Measurements from ENCODE around the gene BACH1. TPM values are rescaled to one million over a fixed set of nuclear protein-coding genes. Genes with fewer than 3 reads are reported as not detected.

BACH1 gene
- total RNA-seq, 1 donor from 2014 or later: 34.2 TPM

DNA sequence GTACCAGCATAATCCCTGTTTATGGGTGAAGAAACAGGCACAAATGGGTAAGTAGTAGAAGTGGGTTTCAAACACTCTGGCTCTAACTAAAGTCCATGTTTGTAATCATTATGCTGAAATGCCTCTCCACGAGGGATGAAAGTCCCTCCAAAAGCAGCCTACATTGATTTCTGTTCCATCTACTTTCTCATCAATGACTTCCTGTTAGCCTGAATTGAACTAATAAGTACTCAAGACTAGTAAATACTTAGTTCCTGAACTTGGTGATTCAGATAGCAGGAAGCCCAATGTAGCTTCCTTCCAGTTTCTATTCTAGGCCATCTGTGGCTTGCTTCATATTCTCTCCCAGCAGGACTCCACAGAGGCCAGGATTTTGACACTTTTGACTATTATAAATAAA, 11.3 kb upstream of the BACH1 start:
- ATAC-seq (ENCODE audit: poor library complexity) (peak; percentile 62), DNase-seq (no peak)
- intact Hi-C loops (cut with DNase I): no loop called here

- intact Hi-C loops (cut with DNase I): no loop called here
- no peak for ATAC-seq (ENCODE audit: poor library complexity)
These were observed 10.5 kb upstream of the BACH1 start for GRCh38 chr21:29288239-29288638.

DNA sequence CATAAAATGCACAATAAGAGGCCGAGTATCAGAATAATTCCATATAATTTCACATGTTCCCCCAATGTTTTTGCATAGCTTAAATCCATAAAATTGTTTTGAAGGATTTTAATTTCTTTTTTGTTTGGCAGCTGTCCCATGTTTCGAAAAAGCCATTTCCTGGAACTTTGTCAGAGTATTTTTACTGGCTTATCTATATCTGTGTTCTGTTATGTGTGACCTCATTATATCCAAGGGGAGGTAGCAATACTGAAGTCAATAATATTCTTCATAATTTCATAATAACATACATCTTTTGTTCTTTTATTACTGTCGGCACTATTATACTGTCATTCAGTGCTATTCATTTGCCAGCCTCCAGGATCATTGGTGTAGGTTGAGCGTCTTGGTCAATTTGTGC, 9.4 kb upstream of the BACH1 start:
- DNase-seq (no peak), ATAC-seq (ENCODE audit: poor library complexity) (no peak)
- intact Hi-C loops (cut with DNase I): no loop called here

More at GRCh38 chr21:29288239-29288638, 10.5 kb upstream of the BACH1 start:
- no peak for DNase-seq

DNA sequence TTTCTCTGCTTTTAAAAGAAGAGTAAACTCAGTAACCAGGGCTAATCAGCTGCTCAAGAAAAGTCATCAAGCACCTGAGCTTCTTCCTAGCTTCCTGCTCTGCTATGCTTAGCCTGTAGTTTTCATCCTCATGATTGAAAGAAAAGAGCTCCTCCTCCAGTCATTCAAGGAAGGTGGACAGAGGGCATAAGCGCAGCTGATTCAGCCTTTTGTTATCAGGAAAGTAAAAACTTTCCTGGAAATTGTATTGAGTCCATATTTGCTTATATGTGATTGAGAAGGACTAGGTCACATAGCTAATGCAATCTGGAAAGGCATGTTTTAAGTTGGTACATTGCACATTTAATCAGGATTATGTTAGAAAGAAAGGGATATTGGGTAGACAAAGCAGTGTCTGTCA, 8.5 kb upstream of the BACH1 start:
- ATAC-seq (ENCODE audit: poor library complexity) (no peak), DNase-seq (no peak)
- intact Hi-C loops (cut with DNase I): no loop called here

GRCh38 chr21:29293495-29293894, 5.2 kb upstream of the BACH1 start:
- ATAC-seq (ENCODE audit: poor library complexity): no peak
- no peak for DNase-seq
- intact Hi-C loops (cut with DNase I): no loop called here

DNA sequence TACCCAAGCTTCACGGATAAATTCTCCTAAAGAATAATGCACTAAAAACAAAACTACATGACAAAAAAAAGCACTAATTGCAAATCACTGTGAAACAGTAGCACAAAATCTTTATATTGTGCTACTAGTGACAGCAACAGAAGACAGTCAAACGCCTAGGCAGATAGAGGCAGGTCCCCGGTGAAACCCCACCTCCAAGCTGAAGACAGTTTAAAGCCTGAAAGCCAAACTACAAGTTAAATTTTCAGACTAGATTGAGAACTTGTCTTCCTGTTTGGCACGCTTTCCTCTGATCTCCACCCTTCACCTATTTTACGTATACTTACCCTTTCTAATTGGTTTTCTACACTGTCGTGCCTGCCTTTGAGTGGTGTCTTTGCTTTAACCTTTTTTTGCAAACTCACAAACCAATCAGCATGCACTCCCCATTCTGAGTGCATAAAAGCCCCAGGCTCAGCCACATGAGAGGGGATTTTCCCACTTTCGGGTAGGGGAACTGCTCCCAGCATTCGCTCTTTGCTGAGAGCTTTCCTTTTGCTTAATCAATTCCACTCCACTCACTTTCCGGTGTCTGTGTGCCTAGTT, 3.6 kb upstream of the BACH1 start:
- ATAC-seq (ENCODE audit: poor library complexity): no peak

GRCh38 chr21:29296446-29296845, 2.3 kb upstream of the BACH1 start:
- intact Hi-C loops (cut with DNase I): no loop called here

More for the DNA sequence above, 3.6 kb upstream of the BACH1 start:
- no peak for DNase-seq
- intact Hi-C loops (cut with DNase I): no loop called here

DNA sequence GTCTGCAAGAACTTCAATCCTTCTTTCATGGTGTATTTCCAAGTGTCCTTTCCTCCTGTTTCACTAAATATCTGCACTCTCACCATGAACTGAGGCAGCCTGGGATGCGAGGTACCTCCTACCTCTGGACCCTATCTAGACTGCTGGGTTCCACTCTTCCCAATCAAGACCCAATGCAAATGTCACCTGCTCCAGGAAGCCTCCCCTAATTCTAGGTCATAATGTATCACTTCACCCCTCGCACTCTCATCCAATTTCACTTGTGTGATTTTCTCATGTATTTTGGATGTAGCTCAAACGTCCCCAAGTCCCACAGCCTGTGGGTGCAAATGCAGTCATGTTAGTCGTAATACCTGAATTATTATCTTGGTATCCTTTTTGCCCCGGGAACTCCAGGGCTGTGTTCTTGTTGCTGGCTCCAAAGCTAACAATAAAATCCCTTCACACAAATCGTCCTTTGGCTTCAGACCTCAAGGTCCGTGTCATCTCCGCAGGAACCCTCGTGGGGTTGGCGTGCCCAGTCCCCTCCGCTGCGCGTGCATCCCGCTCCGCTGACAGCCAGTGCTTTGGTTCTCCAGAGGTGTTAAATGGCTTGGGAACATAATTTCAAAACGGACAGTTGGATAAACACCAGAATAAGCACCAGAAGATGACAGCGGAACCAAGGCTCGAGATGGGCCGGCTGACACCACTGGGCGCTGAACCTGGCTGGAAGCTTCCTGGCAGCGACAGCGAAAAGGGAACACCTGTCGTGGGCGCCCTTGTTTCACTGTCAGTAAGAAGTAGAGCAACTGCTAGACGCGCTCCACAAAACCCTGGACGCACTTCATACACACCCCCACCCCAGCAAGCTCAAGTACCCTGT, 1.0 kb upstream of the BACH1 start:
- intact Hi-C loops (cut with DNase I): no loop called here
- ATAC-seq (ENCODE audit: poor library complexity) (no peak), DNase-seq (no peak)

More at GRCh38 chr21:29296446-29296845, 2.3 kb upstream of the BACH1 start:
- ATAC-seq (ENCODE audit: poor library complexity) (no peak), DNase-seq (no peak)

DNA sequence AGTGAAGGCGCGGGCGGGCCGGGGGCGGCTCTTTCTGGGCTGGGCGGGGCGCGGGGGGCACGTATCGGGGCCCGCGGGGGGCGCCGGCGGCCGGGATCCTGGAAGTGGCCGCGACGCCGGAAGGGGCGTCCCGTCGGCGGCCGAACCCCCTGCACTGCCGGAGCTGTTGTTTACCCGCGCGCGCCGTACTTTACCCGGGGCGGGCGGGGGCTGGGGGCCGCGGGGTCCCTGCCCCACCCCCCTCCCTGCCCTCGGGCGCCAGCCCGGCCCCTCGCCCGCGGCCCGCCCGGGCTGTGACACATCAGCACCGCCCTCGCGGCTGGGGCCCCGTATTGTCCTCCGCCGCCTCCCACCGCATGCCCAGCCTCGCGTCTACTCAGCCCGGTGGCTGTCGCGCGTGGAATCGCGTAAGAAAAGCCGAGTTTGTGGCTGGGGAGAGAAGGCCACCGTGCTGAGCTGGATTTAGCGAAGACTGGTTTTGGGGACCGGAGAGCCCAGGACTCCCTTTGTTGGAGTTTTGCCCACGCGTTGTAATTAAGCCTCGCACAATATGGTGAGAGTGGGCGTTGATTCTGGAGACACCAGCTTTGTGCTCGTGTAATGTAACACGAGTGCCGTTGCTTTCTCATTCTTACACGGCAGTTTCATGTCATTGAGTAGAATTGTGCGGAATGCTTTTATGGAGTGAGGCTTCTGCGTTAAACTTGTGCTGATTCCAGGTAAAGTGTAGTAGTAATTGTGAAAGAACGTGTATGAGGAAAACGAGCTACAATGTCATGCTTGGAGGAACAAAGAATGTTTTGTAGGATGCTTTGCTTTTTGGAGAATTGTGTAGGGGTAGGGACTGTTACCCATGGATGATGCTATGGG, 559 bp downstream of the BACH1 start:
- peak; percentile 70 for ATAC-seq (ENCODE audit: poor library complexity)
- DNase-seq: peak; percentile 80
- intact Hi-C loops (cut with DNase I): no loop called here

- DNase-seq: peak; percentile 73
- ATAC-seq (ENCODE audit: poor library complexity): peak; percentile 24
- intact Hi-C loops (cut with DNase I): no loop called here
These were observed 1.4 kb downstream of the BACH1 start for GRCh38 chr21:29299916-29300806.

DNA sequence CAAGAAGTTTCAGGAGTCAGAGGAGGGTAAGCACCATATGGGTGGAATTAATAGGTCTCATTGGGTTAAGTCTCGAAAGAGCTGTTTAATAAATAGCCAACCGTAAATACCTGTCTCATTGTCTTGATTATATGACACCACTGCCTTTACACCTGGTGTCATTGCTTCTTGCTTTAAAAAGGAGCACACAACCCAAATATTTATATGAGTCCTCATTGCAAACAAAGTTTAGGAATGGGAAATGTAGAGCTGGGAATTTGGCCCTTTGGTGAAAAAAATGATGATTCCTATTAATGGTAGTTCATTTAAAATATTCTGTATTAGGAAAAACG, 2.1 kb downstream of the BACH1 start:
- no peak for DNase-seq
- intact Hi-C loops (cut with DNase I): no loop called here
- no peak for ATAC-seq (ENCODE audit: poor library complexity)

DNA sequence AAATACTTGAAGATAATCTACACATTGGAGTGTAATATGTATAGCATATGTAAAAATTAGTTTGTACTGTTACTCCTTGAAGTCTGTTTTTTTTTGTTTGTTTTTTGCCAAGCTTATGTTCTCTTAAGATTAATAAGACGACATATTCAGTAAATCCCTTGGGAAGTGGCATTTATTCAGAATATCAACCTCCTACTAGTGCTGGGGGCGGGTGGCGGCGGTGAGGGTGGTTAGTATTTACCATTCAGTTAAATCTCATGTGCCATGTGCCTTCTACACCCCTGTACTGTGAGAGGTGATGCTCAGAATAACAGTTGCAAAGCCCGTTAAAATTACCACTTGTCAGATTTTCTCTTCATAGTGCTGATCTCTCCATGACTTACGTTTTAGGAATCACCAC, 3.0 kb downstream of the BACH1 start:
- intact Hi-C loops (cut with DNase I): no loop called here
- ATAC-seq (ENCODE audit: poor library complexity) (no peak), DNase-seq (no peak)

DNA sequence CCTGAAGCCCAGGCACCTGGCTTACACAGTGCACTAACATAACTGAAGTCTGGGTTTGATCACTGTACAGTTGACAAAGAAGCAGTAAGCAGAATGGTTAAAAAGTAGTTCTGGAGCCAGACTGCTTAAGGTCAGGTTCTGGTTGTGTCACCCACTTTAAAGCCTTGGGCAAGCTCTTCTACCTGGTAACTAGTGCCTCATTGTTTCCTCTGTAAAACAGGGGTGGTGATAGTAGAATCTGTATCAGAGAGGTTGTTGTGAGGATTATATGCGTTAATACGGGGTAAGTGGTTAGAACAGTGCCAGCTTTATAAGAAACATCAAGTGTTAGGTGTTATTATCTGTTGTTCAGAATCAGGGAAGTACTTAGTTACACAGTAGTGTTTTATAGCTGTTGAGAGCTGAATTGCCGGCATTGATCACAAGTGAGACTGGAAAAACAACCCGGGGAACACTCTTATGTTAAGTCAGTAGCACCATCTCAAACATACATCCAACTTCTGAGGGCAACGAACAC, 3.7 kb downstream of the BACH1 start:
- intact Hi-C loops (cut with DNase I): no loop called here
- DNase-seq (no peak), ATAC-seq (ENCODE audit: poor library complexity) (no peak)

GRCh38 chr21:29303288-29303687, 4.6 kb downstream of the BACH1 start:
- intact Hi-C loops (cut with DNase I): no loop called here
- ATAC-seq (ENCODE audit: poor library complexity): no peak

GRCh38 chr21:29304597-29304996, 5.9 kb downstream of the BACH1 start:
- ATAC-seq (ENCODE audit: poor library complexity) (no peak), DNase-seq (no peak)
- intact Hi-C loops (cut with DNase I): no loop called here

More at GRCh38 chr21:29303288-29303687, 4.6 kb downstream of the BACH1 start:
- no peak for DNase-seq

DNA sequence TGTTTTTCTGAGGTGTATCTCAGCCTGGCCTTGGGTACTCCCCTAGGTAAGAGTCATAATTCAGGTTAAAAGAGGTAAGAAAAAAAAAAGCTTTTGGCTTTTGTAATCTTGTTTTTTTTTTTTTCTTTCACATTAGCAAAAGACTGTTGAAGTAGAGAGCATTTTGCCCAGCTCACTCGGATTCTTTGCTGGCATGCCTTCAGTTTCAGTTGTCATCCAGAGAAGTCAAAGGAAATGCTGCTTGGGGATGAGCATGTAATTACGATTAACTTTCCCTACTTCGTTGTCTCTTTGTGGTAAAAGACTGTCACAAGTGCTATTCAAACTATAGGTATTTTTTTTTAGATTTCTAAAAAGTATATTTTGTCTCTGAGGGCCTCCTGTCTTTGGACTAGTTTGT, 6.3 kb downstream of the BACH1 start:
- DNase-seq (no peak), ATAC-seq (ENCODE audit: poor library complexity) (no peak)
- intact Hi-C loops (cut with DNase I): no loop called here

DNA sequence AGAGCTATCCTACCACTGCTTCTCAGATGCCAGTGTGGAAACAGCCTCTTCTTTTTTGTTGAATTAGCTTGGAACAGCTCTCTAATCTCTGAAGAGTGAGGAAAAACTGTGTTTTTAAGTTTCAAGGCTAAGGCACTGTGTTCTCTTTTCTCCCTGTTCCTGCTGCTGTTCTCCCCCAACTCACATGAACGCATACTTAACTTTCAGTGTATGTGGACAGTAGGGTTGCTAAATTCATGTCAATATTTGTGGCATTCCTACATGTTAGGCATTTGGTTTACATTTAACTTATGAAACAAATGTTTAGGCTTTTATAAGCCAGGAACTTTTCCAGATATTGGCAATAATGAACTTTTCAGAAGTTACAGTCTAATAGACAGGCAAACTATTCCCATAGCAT, 6.8 kb downstream of the BACH1 start:
- ATAC-seq (ENCODE audit: poor library complexity): no peak
- intact Hi-C loops (cut with DNase I): no loop called here
- no peak for DNase-seq

- intact Hi-C loops (cut with DNase I): no loop called here
- no peak for ATAC-seq (ENCODE audit: poor library complexity)
- no peak for DNase-seq
These were observed 8.2 kb downstream of the BACH1 start for GRCh38 chr21:29306920-29307319.

All from Right ventricle myocardium superior (tissue), 1 donor.